GM18499 (cell line): Measurements from ENCODE around the gene OLFML1.

Source experiments
- ATAC-seq: cut with Tn5 transposase; IDR thresholded peaks from one replicate; pipeline ENCODE4 v1.9.1; 2021; ENCODE audit warnings: moderate number of reproducible peaks; ENCODE audit not compliant: insufficient read depth, unreplicated experiment

Gene OLFML1

GRCh38 chr11:7552666-7553065 is 67.4 kb downstream of the OLFML1 start:
- ATAC-seq: no peak

GRCh38 chr11:7555052-7555699 is 69.9 kb downstream of the OLFML1 start:
- ATAC-seq: no peak

- ATAC-seq: no peak
Measured at GRCh38 chr11:7558046-7558445, 72.7 kb downstream of the OLFML1 start.

GRCh38 chr11:7559398-7560283 is 74.3 kb downstream of the OLFML1 start:
- ATAC-seq: no peak
